Activated T-cell treated with anti-CD3 and anti-CD28 coated beads for 24 hours (primary cell): ENCODE measurements around the gene CCDC102B.
"Not testable (repeated sequence)": the region's sequence is repeated elsewhere in the genome, so short reads cannot be mapped to it uniquely, and the experiment has no call there.

Source experiments
- DNase-seq: peaks from one replicate; pipeline ENCODE4 v3.0.0-alpha.2; 2020; ENCODE audit warnings: low read depth

The CCDC102B gene

GRCh38 chr18:68915061-68915460 lies 117.2 kb downstream of the CCDC102B start:
- no peak for DNase-seq

- DNase-seq: no peak
These were observed 118.9 kb downstream of the CCDC102B start for GRCh38 chr18:68916734-68917133.

GRCh38 chr18:68918216-68918615 lies 120.3 kb downstream of the CCDC102B start:
- DNase-seq: no peak

GRCh38 chr18:68919900-68920299 lies 122.0 kb downstream of the CCDC102B start:
- no peak for DNase-seq

GRCh38 chr18:68922392-68922791 lies 124.5 kb downstream of the CCDC102B start:
- DNase-seq: no peak

- DNase-seq: no peak
These were observed 127.4 kb downstream of the CCDC102B start for GRCh38 chr18:68925268-68925667.

- no peak for DNase-seq
These were observed 131.1 kb downstream of the CCDC102B start for GRCh38 chr18:68928762-68929675.

GRCh38 chr18:68935686-68936085 lies 137.8 kb downstream of the CCDC102B start:
- no peak for DNase-seq

- no peak for DNase-seq
These were observed 139.2 kb downstream of the CCDC102B start for GRCh38 chr18:68937029-68937599.

GRCh38 chr18:68940039-68940438 lies 142.2 kb downstream of the CCDC102B start:
- no peak for DNase-seq

- no peak for DNase-seq
These were observed 142.9 kb downstream of the CCDC102B start for GRCh38 chr18:68940754-68941153.

- DNase-seq: no peak
These were observed 144.3 kb downstream of the CCDC102B start for GRCh38 chr18:68942230-68942629.

GRCh38 chr18:68943861-68944260 lies 146.0 kb downstream of the CCDC102B start:
- not testable (repeated sequence) for DNase-seq

GRCh38 chr18:68944330-68944729 lies 146.4 kb downstream of the CCDC102B start:
- no peak for DNase-seq

GRCh38 chr18:68944826-68945225 lies 146.9 kb downstream of the CCDC102B start:
- no peak for DNase-seq

- no peak for DNase-seq
These were observed 150.7 kb downstream of the CCDC102B start for GRCh38 chr18:68948622-68949021.

- DNase-seq: no peak
These were observed 156.9 kb downstream of the CCDC102B start for GRCh38 chr18:68954738-68955137.

GRCh38 chr18:68956650-68957049 lies 158.8 kb downstream of the CCDC102B start:
- DNase-seq: no peak

GRCh38 chr18:68960355-68960754 lies 162.5 kb downstream of the CCDC102B start:
- DNase-seq: no peak

- no peak for DNase-seq
These were observed 164.7 kb downstream of the CCDC102B start for GRCh38 chr18:68962623-68963022.

GRCh38 chr18:68965817-68966216 lies 167.9 kb downstream of the CCDC102B start:
- DNase-seq: no peak

GRCh38 chr18:68969027-68969426 lies 171.1 kb downstream of the CCDC102B start:
- DNase-seq: no peak

GRCh38 chr18:68972176-68972575 lies 174.3 kb downstream of the CCDC102B start:
- no peak for DNase-seq

GRCh38 chr18:68979737-68980136 lies 181.9 kb downstream of the CCDC102B start:
- DNase-seq: no peak
